K562 (cell line): Measurements from ENCODE around the gene FILIP1. TPM values are rescaled to one million over a fixed set of nuclear protein-coding genes. Genes with fewer than 3 reads are reported as not detected.

Source experiments
- CHD4 ChIP-seq: fragments of 200-600 bp; sonication (generic); IDR thresholded peaks from 3 replicates; pipeline ENCODE4 v1.6.1; 2012; ENCODE audit warnings: low read depth, mild to moderate bottlenecking, mixed read lengths, low read length, inconsistent platforms; ENCODE audit not compliant: insufficient read depth, insufficient replicate concordance, poor library complexity, severe bottlenecking
- CREBBP ChIP-seq: IDR thresholded peaks from one replicate; pipeline ENCODE4 v1.6.1; 2012; ENCODE audit warnings: low read depth, mild to moderate bottlenecking, control low read depth, inconsistent platforms, low read length
- CUX1 ChIP-seq: fragments of 200-800 bp; sonication (Bioruptor generic); IDR thresholded peaks from 2 replicates; pipeline ENCODE4 v1.6.1; 2016; ENCODE audit warnings: missing genetic modification characterization, missing compliant biosample characterization
- ESRRB ChIP-seq: fragments of 250-450 bp; sonication (Bioruptor Pico); IDR thresholded peaks from 2 replicates; pipeline ENCODE4 v1.5.0; 2020; ENCODE audit warnings: mild to moderate bottlenecking, moderate library complexity, borderline replicate concordance
- SNRNP70 ChIP-seq: fragments of 200-400 bp; formaldehyde crosslinking; optimal IDR thresholded peaks from 2 replicates; pipeline ENCODE3; 2017; ENCODE audit warnings: low read depth, low read length
- THRAP3 ChIP-seq: fragments of 450-650 bp; IDR thresholded peaks from 2 replicates; pipeline ENCODE4 v1.6.1; 2016; ENCODE audit warnings: mild to moderate bottlenecking, inconsistent platforms, borderline replicate concordance
- ZNF79 ChIP-seq: fragments of 250-450 bp; sonication (Bioruptor Pico); IDR thresholded peaks from 2 replicates; pipeline ENCODE4 v1.4.0; 2020; ENCODE audit warnings: low read depth, mild to moderate bottlenecking, moderate library complexity
- polyA plus RNA-seq, 8 experiments: library from polyadenylated mRNA; depleted of rRNA in 4 of 8; stranded (reverse) in 5 of 8; unstranded in 3 of 8; fragments of >200 nt; fragmentation: Nextera tagmentation in 2 of 8; fragmentation: Illumina TruSeq in 1 of 8; extraction: Ambion mirVana in 2 of 8; extraction: Trizol in 1 of 8; gene quantifications; 2 replicates each; pipeline versions ENCODE4 v1.2.1 to v1.2.3, GENCODE V29; 2011 to 2014; ENCODE audit warnings: inconsistent platforms in 1 of 8, missing spikeins in 1 of 8
- total RNA-seq, 7 experiments: library from RNA; depleted of rRNA in 6 of 7; stranded (reverse); fragments of >200 nt in 6 of 7; fragmentation: Illumina TruSeq in 2 of 7; extraction: Trizol in 2 of 7; gene quantifications; 2 replicates each; pipeline versions ENCODE4 v1.2.1 to v1.2.3, GENCODE V29; 2011 to 2021; ENCODE audit warnings: low replicate concordance in 1 of 7
- TF ChIP-seq, protein P1 (sequence below), 2 experiments: fragments of 450-650 bp in 1 of 2; sonication (generic) in 1 of 2; formaldehyde crosslinking in 1 of 2; IDR thresholded peaks in 1 of 2; conservative IDR thresholded peaks in 1 of 2; 2 replicates each; pipeline versions ENCODE4 v1.6.1 to v1.8.1; 2016 to 2023; ENCODE audit warnings: mild to moderate bottlenecking in 2 of 2, moderate library complexity in 2 of 2, inconsistent platforms in 1 of 2, missing genetic modification reagents in 1 of 2
- TF ChIP-seq, protein P2 (sequence below): fragments of 450-650 bp; IDR thresholded peaks from 2 replicates; pipeline ENCODE4 v1.6.1; 2016; ENCODE audit warnings: low read depth

FILIP1 gene
- total and polyA plus RNA-seq, 9 of the 15 experiments (the other 6 are each of a cell fraction or from before 2014, with no cell fraction given) = 0.03 to 0.25 (median 0.10) TPM; not detected in 1

- no peak for TF ChIP-seq CUX1 (CRISPR knock-in tag)
- TF ChIP-seq, protein P1, sequence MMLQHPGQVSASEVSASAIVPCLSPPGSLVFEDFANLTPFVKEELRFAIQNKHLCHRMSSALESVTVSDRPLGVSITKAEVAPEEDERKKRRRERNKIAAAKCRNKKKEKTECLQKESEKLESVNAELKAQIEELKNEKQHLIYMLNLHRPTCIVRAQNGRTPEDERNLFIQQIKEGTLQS (IDR thresholded peaks at IDR 0.05) = no peak
- TF ChIP-seq, protein P1 (CRISPR knock-in tag; conservative IDR thresholded peaks at IDR 0.05) = no peak
- TF ChIP-seq SNRNP70 = no peak
- no peak for TF ChIP-seq CREBBP
- TF ChIP-seq, protein P2, sequence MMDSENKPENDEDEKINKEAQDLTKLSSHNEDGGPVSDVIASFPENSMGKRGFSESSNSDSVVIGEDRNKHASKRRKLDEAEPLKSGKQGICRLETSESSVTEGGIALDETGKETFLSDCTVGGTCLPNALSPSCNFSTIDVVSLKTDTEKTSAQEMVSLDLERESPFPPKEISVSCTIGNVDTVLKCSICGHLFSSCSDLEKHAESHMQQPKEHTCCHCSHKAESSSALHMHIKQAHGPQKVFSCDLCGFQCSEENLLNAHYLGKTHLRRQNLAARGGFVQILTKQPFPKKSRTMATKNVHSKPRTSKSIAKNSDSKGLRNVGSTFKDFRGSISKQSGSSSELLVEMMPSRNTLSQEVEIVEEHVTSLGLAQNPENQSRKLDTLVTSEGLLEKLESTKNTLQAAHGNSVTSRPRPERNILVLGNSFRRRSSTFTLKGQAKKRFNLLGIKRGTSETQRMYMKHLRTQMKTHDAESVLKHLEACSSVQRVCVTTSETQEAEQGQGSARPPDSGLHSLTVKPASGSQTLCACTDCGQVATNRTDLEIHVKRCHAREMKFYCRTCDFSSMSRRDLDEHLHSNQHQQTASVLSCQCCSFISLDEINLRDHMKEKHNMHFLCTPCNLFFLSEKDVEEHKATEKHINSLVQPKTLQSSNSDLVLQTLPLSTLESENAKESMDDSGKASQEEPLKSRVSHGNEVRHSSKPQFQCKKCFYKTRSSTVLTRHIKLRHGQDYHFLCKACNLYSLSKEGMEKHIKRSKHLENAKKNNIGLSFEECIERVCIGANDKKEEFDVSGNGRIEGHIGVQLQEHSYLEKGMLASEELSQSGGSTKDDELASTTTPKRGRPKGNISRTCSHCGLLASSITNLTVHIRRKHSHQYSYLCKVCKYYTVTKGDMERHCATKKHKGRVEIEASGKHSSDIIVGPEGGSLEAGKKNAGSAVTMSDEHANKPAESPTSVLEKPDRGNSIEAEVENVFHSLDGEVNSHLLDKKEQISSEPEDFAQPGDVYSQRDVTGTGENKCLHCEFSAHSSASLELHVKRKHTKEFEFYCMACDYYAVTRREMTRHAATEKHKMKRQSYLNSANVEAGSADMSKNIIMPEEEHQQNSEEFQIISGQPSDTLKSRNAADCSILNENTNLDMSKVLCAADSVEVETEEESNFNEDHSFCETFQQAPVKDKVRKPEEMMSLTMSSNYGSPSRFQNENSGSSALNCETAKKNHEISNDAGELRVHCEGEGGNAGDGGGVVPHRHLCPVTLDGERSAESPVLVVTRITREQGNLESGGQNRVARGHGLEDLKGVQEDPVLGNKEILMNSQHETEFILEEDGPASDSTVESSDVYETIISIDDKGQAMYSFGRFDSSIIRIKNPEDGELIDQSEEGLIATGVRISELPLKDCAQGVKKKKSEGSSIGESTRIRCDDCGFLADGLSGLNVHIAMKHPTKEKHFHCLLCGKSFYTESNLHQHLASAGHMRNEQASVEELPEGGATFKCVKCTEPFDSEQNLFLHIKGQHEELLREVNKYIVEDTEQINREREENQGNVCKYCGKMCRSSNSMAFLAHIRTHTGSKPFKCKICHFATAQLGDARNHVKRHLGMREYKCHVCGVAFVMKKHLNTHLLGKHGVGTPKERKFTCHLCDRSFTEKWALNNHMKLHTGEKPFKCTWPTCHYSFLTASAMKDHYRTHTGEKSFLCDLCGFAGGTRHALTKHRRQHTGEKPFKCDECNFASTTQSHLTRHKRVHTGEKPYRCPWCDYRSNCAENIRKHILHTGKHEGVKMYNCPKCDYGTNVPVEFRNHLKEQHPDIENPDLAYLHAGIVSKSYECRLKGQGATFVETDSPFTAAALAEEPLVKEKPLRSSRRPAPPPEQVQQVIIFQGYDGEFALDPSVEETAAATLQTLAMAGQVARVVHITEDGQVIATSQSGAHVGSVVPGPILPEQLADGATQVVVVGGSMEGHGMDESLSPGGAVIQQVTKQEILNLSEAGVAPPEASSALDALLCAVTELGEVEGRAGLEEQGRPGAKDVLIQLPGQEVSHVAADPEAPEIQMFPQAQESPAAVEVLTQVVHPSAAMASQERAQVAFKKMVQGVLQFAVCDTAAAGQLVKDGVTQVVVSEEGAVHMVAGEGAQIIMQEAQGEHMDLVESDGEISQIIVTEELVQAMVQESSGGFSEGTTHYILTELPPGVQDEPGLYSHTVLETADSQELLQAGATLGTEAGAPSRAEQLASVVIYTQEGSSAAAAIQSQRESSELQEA = no peak
- TF ChIP-seq THRAP3 = no peak
- TF ChIP-seq CHD4 = peak; percentile 27
- no peak for TF ChIP-seq ZNF79 (CRISPR knock-in tag)
- no peak for TF ChIP-seq ESRRB
These were observed 209.5 kb downstream of the FILIP1 start (continued) for GRCh38 chr6:75283907-75284631.
